GM08714 (cell line): ENCODE measurements around the gene CFAP99.

Source experiments
- H3K4me3 ChIP-seq: fragments of 200-500 bp; sonication (Bioruptor generic); 2 replicates; pipeline ENCODE4 v1.5.1; 2014; ENCODE audit warnings: mild to moderate bottlenecking, low read length, inconsistent platforms
- ZNF274 ChIP-seq: IDR thresholded peaks from 2 replicates; pipeline ENCODE4 v1.6.1; 2012; ENCODE audit warnings: mild to moderate bottlenecking, low read depth, low read length

Gene CFAP99

DNA sequence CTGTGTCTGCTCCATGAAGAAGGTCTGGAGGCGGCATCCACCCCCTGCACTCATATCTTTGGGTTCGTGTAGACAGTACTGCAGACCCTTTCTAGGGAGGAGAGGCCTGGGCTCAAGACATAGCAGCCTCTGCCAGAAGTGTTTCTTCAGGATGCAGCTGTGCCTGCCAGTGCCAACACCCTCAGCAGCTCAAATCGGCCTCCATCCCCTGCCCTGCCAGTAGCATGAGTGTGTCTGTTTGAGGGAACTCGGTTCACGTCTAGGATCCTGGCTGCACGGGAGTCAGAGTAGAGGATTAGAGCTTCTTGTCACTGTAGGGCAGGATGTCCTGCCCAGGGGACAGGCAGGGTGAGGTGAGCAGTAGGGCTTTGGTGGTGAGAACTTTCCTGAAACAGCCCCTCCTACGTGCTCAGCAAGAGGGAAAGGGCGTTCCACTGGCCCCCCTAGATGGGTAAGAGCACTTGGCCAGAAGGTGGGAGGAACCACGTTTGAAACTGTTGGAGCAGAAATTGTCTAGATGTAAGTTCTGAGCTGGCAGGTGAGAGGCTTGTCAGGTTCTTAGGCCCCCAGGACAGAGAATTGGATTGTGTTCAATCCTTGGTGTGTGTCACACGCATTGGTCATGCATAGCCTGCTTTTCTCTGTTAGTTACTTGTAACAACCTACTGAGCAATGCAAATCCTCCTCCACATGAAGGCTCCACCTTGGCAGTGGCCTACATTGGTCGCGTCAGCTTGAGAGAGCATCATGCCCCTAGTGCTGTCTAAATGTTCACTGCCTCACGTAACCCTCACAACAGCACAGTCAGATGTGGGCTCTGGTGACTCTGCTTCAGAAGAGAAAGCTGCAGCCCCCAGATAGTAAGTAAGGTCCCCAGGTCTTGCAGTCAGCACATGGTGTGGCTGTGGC lies 91.8 kb downstream of the CFAP99 start:
- TF ChIP-seq ZNF274, result no peak
- H3K4me3 ChIP-seq, result no peak overlapping the region

DNA sequence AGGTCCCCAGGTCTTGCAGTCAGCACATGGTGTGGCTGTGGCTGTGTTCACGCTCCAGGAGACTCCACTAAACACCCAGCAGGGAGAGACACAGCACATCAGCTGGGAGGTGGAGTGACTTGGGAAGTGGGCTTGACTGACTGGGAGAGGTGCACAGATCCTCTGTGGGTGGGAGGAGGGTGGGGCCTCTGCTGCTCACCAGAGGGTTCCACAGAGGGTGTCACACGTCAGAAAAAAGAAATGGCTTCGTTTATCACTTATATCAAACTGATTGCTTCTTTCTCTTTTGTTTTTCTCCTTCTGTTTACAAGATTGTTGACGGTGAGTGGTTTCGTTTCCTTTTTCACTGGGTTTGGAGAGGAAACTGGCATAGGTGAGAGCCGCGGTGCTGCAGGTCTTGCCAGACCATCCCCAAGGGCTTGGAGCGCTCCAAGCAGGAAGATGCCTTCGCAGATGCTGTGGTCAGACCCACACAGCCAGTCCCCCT lies 92.9 kb downstream of the CFAP99 start:
- TF ChIP-seq ZNF274, result no peak
- no peak overlapping the region for H3K4me3 ChIP-seq
